Measurements from ENCODE around the gene DLGAP5.

DNA sequence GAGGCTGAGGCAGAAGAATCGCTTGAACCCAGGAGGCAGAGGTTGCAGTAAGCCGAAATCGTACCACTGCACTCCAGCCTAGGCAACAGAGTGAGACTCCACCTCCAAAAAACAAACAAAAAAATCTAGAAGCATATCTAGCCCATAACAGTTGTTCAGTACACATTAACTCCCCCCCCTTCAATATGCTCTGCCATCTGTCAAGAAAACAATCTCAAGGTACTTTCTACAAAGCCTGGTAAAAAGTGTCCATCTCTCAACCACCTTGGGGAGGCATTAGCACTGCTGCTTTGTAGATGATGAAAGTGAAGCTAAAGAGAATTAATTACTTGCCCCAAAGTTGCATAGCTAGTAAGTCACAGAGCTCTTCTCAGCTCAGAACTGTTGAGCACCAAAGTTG lies 37.4 kb downstream of the DLGAP5 start:
- TF ChIP-seq, protein P1, sequence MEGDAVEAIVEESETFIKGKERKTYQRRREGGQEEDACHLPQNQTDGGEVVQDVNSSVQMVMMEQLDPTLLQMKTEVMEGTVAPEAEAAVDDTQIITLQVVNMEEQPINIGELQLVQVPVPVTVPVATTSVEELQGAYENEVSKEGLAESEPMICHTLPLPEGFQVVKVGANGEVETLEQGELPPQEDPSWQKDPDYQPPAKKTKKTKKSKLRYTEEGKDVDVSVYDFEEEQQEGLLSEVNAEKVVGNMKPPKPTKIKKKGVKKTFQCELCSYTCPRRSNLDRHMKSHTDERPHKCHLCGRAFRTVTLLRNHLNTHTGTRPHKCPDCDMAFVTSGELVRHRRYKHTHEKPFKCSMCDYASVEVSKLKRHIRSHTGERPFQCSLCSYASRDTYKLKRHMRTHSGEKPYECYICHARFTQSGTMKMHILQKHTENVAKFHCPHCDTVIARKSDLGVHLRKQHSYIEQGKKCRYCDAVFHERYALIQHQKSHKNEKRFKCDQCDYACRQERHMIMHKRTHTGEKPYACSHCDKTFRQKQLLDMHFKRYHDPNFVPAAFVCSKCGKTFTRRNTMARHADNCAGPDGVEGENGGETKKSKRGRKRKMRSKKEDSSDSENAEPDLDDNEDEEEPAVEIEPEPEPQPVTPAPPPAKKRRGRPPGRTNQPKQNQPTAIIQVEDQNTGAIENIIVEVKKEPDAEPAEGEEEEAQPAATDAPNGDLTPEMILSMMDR (optimal IDR thresholded peaks at IDR 0.05 in 1 of 3, IDR thresholded peaks at IDR 0.05 in 1 of 3, conservative IDR thresholded peaks at IDR 0.05 in 1 of 3; ENCODE audit: extremely low read depth in 1 of 3, insufficient read depth in 2 of 3, low read length in 3 of 3), result no peak
- no peak for TF ChIP-seq EZH2 (IDR thresholded peaks at IDR 0.05; ENCODE audit: low read length)
